Upper lobe of left lung (tissue), 6 donors: Measurements from ENCODE around the gene RPL37. TPM values are rescaled to one million over a fixed set of nuclear protein-coding genes. Genes with fewer than 3 reads are reported as not detected.
"Not testable (repeated sequence)": the region's sequence is repeated elsewhere in the genome, so short reads cannot be mapped to it uniquely, and the experiment has no call there.

ENCODE experiments used
- ATAC-seq, 2 donors: fragments of 200-7000 bp; cut with Tn5 transposase; one replicate each; pipeline ENCODE4 v1.9.1; 2022; ENCODE audit warnings: mild to moderate bottlenecking in 2 of 2, moderate library complexity in 2 of 2; ENCODE audit not compliant: low FRiP score in 2 of 2
- DNase-seq, 2 donors: peaks; one replicate each; pipeline ENCODE4 v3.0.0-alpha.2; 2019 to 2020
- H3K27ac ChIP-seq, 4 donors: fragments of 200-600 bp; sonication (generic); one replicate each; pipeline ENCODE4 v1.5.1; 2016 to 2019
- H3K27me3 ChIP-seq, 4 donors: fragments of 200-600 bp; sonication (generic); one replicate each; pipeline ENCODE4 v1.5.1; 2017 to 2019
- H3K36me3 ChIP-seq, 4 donors: fragments of 200-600 bp; sonication (generic); one replicate each; pipeline ENCODE4 v1.5.1; 2016 to 2019
- H3K4me1 ChIP-seq, 4 donors: fragments of 200-600 bp; sonication (generic); one replicate each; pipeline ENCODE4 v1.5.1; 2018 to 2019
- H3K4me3 ChIP-seq, 4 donors: fragments of 200-600 bp; sonication (generic); one replicate each; pipeline ENCODE4 v1.5.1; 2017 to 2019; ENCODE audit warnings: mild to moderate bottlenecking in 2 of 4, moderate library complexity in 1 of 4
- H3K9me3 ChIP-seq, 4 donors: fragments of 200-600 bp; sonication (generic); one replicate each; pipeline ENCODE4 v1.5.1; 2018 to 2019
- CTCF ChIP-seq, 6 experiments: fragments of 450-650 bp in 4 of 6; fragments of 200-600 bp in 2 of 6; sonication (generic) in 2 of 6; IDR thresholded peaks; one replicate each; pipeline ENCODE4 v1.5.1; 2016 to 2019; ENCODE audit warnings: antibody characterized with exemption in 6 of 6
- EP300 ChIP-seq, 4 donors: sonication (generic); formaldehyde crosslinking; IDR thresholded peaks; one replicate each; pipeline ENCODE4 v1.5.1; 2017; ENCODE audit warnings: antibody characterized with exemption in 4 of 4, control low read depth in 2 of 4
- POLR2A ChIP-seq, 4 donors: fragments of 450-650 bp; IDR thresholded peaks; one replicate each; pipeline ENCODE4 v1.5.1; 2016 to 2017; ENCODE audit warnings: antibody characterized with exemption in 4 of 4, mild to moderate bottlenecking in 2 of 4
- POLR2AphosphoS5 ChIP-seq, 2 donors: sonication (generic); formaldehyde crosslinking; IDR thresholded peaks; one replicate each; pipeline ENCODE4 v1.5.1; 2017; ENCODE audit warnings: antibody characterized with exemption in 2 of 2
- WGBS, 2 donors: methylation state at CpG; one replicate each; pipeline ENCODE4 v1.1.5; 2017 to 2018; 5-methylcytosine and 5-hydroxymethylcytosine counted together
- total RNA-seq, 6 donors: library from RNA; depleted of rRNA in 4 of 6; stranded (reverse); fragments of >200 nt in 4 of 6; gene quantifications; one replicate each; pipeline versions ENCODE4 v1.1.0 to v1.2.1, GENCODE V29; 2016 to 2021
- donor health status: DM: no; HTN: no; CAD: no; lungs with moderate emphysema.
- donor health status: DM: no; HTN: yes; CAD: no; lungs with severe emphysema.

The RPL37 gene
- total RNA-seq, 6 donors from 2014 or later, result 115 to 977 (median 185) TPM

GRCh38 chr5:40827188-40827977, 7.6 kb downstream of the RPL37 start:
- Histone ChIP-seq H3K27ac (no peak overlapping the region), H3K4me1 (peaks cover under 1 to 6% (median under 1%) of the 10 kb centered on the region in 4 donors), H3K4me3 (no peak overlapping the region), H3K27me3 (no peaks in the 10 kb centered on the region), H3K9me3 (no peaks in the 10 kb centered on the region), H3K36me3 (peaks cover 32 to 74% (median 61%) of the 10 kb centered on the region in 4 donors)
- TF ChIP-seq EP300 (IDR thresholded peaks at IDR 0.05), result no peak
- no peak for TF ChIP-seq POLR2A (IDR thresholded peaks at IDR 0.05)
- no peak for TF ChIP-seq CTCF (IDR thresholded peaks at IDR 0.05)
- TF ChIP-seq POLR2AphosphoS5 (IDR thresholded peaks at IDR 0.05), result no peak
- no peak for DNase-seq
- 89 to 93% methylated on average over 14 of the region's 14 CpGs for WGBS, 2 donors
- ATAC-seq, result no peak

- WGBS, 2 donors, result 95 to 96% methylated on average over 5 of the region's 5 CpGs
- Histone ChIP-seq H3K9me3 (no peaks in the 10 kb centered on the region), H3K36me3 (peaks cover 25 to 66% (median 54%) of the 10 kb centered on the region in 4 donors), H3K4me1 (no peaks in the 10 kb centered on the region), H3K27ac (no peak overlapping the region), H3K4me3 (no peak overlapping the region), H3K27me3 (no peaks in the 10 kb centered on the region)
- ATAC-seq (no peak), DNase-seq (no peak)
- TF ChIP-seq POLR2A (IDR thresholded peaks at IDR 0.05), result no peak
- TF ChIP-seq POLR2AphosphoS5 (IDR thresholded peaks at IDR 0.05), result no peak
- TF ChIP-seq EP300 (IDR thresholded peaks at IDR 0.05), result no peak
- TF ChIP-seq CTCF (IDR thresholded peaks at IDR 0.05), result no peak
Measured at GRCh38 chr5:40826489-40827187, 8.4 kb downstream of the RPL37 start.

- not testable (repeated sequence) for DNase-seq, ATAC-seq, H3K4me3 ChIP-seq, H3K27me3 ChIP-seq, H3K9me3 ChIP-seq, H3K27ac ChIP-seq, H3K4me1 ChIP-seq
- WGBS, 2 donors, result 92 to 95% methylated on average over 11 of the region's 11 CpGs
- peaks cover 14 to 55% (median 43%) of the 10 kb centered on the region in 4 donors for H3K36me3 ChIP-seq
Measured at GRCh38 chr5:40825461-40826043, 9.5 kb downstream of the RPL37 start.

- peaks cover 7 to 35% (median 23%) of the 10 kb centered on the region in 4 donors for H3K36me3 ChIP-seq
- ATAC-seq, result no peak
- WGBS, 2 donors, result 38 to 56% methylated on average over 1 of the region's 1 CpG
- H3K4me3 ChIP-seq, result no peak overlapping the region
- no peaks in the 10 kb centered on the region for H3K27me3 ChIP-seq
- TF ChIP-seq POLR2A (IDR thresholded peaks at IDR 0.05), result no peak
- no peak for TF ChIP-seq EP300 (IDR thresholded peaks at IDR 0.05)
- TF ChIP-seq POLR2AphosphoS5 (IDR thresholded peaks at IDR 0.05), result no peak
- no peak for TF ChIP-seq CTCF (IDR thresholded peaks at IDR 0.05)
- no peaks in the 10 kb centered on the region for H3K9me3 ChIP-seq
- H3K4me1 ChIP-seq, result no peaks in the 10 kb centered on the region
- H3K27ac ChIP-seq, result no peak overlapping the region
- DNase-seq, result no peak
Measured at GRCh38 chr5:40823459-40823858, 11.6 kb downstream of the RPL37 start.

- 79 to 81% methylated on average over 2 of the region's 2 CpGs for WGBS, 2 donors
- TF ChIP-seq CTCF (IDR thresholded peaks at IDR 0.05), result no peak
- no peak for TF ChIP-seq EP300 (IDR thresholded peaks at IDR 0.05)
- TF ChIP-seq POLR2AphosphoS5 (IDR thresholded peaks at IDR 0.05), result no peak
- TF ChIP-seq POLR2A (IDR thresholded peaks at IDR 0.05), result no peak
- Histone ChIP-seq H3K4me3 (no peak overlapping the region), H3K9me3 (no peaks in the 10 kb centered on the region), H3K27ac (no peak overlapping the region), H3K36me3 (no peaks in the 10 kb centered on the region), H3K27me3 (no peaks in the 10 kb centered on the region), H3K4me1 (no peaks in the 10 kb centered on the region)
- ATAC-seq (no peak), DNase-seq (no peak)
Measured at GRCh38 chr5:40813698-40814281, 21.2 kb downstream of the RPL37 start.
